H1 (cell line): ENCODE data around the gene IL36B. TPM values are rescaled to one million over a fixed set of nuclear protein-coding genes. Genes with fewer than 3 reads are reported as not detected.

Experiments used
- BACH1 ChIP-seq: IDR thresholded peaks from 2 replicates; pipeline ENCODE4 v1.6.1; 2012; ENCODE audit warnings: low read length, improper control_type of control experiment
- BCL11A ChIP-seq, 2 experiments: IDR thresholded peaks; one replicate each; pipeline ENCODE4 v1.6.1; 2011; ENCODE audit warnings: low read depth in 2 of 2, low read length in 2 of 2, mild to moderate bottlenecking in 2 of 2
- CHD2 ChIP-seq: IDR thresholded peaks from 2 replicates; pipeline ENCODE4 v1.6.1; 2012; ENCODE audit warnings: low read length, improper control_type of control experiment
- CREB1 ChIP-seq: IDR thresholded peaks from 2 replicates; pipeline ENCODE4 v1.6.1; 2012; ENCODE audit warnings: inconsistent platforms
- GTF2F1 ChIP-seq: IDR thresholded peaks from 2 replicates; pipeline ENCODE4 v1.6.1; 2012; ENCODE audit warnings: low read depth, low read length, improper control_type of control experiment, borderline replicate concordance
- HDAC2 ChIP-seq, 2 experiments: fragments of 300-600 bp in 1 of 2; sonication (generic) in 1 of 2; IDR thresholded peaks; 2 replicates each; pipeline ENCODE4 v1.6.1; 2011 to 2012; ENCODE audit warnings: low read depth in 2 of 2, low read length in 2 of 2, mild to moderate bottlenecking in 2 of 2, moderate library complexity in 2 of 2, borderline replicate concordance in 1 of 2, inconsistent platforms in 1 of 2
- POLR2A ChIP-seq, 2 experiments: IDR thresholded peaks; 1 replicate in 1 of 2; 2 replicates in 1 of 2; pipeline ENCODE4 v1.6.1; 2011; ENCODE audit warnings: low read depth in 2 of 2, low read length in 2 of 2, mild to moderate bottlenecking in 2 of 2; ENCODE audit errors: control extremely low read depth in 1 of 2
- SIN3A ChIP-seq, 2 experiments: IDR thresholded peaks in 1 of 2; conservative IDR thresholded peaks in 1 of 2; 2 replicates each; pipeline ENCODE4 v1.6.1; 2011 to 2012; ENCODE audit warnings: low read length in 2 of 2, improper control_type of control experiment in 1 of 2, low read depth in 1 of 2, mild to moderate bottlenecking in 1 of 2
- polyA plus RNA-seq, 7 experiments: library from polyadenylated mRNA; depleted of rRNA in 3 of 7; stranded (reverse) in 5 of 7; unstranded in 2 of 7; fragments of >200 nt in 5 of 7; fragments of 200-250 nt in 2 of 7; gene quantifications; 1 replicate in 5 of 7; 2 replicates in 1 of 7; 4 replicates in 1 of 7; pipeline versions ENCODE4 v1.2.1 to v1.2.3, GENCODE V29; 2011 to 2013; ENCODE audit warnings: missing spikeins in 2 of 7, mixed read lengths in 2 of 7
- total RNA-seq: library from RNA; stranded (reverse); fragmentation: NEBNext Ultra II Directional; extraction: Animal tissue kit (Norgen Biotek cat#: 25700); gene quantifications from 2 replicates; pipeline ENCODE4 v1.2.1, GENCODE V29; 2021
- TF ChIP-seq, protein P1 (sequence below): fragments of 300-600 bp; sonication (generic); IDR thresholded peaks from 2 replicates; pipeline ENCODE4 v1.7.1; 2012; ENCODE audit warnings: low read length, moderate library complexity, mild to moderate bottlenecking, inconsistent platforms; ENCODE audit not compliant: insufficient replicate concordance

IL36B gene
- total and polyA plus RNA-seq, 2 of the 8 experiments (the other 6 are each of a cell fraction or from before 2014, with no cell fraction given): not detected

GRCh38 chr2:113012436-113013335 lies 40.0 kb downstream of the IL36B start (continued):
- TF ChIP-seq, protein P1, sequence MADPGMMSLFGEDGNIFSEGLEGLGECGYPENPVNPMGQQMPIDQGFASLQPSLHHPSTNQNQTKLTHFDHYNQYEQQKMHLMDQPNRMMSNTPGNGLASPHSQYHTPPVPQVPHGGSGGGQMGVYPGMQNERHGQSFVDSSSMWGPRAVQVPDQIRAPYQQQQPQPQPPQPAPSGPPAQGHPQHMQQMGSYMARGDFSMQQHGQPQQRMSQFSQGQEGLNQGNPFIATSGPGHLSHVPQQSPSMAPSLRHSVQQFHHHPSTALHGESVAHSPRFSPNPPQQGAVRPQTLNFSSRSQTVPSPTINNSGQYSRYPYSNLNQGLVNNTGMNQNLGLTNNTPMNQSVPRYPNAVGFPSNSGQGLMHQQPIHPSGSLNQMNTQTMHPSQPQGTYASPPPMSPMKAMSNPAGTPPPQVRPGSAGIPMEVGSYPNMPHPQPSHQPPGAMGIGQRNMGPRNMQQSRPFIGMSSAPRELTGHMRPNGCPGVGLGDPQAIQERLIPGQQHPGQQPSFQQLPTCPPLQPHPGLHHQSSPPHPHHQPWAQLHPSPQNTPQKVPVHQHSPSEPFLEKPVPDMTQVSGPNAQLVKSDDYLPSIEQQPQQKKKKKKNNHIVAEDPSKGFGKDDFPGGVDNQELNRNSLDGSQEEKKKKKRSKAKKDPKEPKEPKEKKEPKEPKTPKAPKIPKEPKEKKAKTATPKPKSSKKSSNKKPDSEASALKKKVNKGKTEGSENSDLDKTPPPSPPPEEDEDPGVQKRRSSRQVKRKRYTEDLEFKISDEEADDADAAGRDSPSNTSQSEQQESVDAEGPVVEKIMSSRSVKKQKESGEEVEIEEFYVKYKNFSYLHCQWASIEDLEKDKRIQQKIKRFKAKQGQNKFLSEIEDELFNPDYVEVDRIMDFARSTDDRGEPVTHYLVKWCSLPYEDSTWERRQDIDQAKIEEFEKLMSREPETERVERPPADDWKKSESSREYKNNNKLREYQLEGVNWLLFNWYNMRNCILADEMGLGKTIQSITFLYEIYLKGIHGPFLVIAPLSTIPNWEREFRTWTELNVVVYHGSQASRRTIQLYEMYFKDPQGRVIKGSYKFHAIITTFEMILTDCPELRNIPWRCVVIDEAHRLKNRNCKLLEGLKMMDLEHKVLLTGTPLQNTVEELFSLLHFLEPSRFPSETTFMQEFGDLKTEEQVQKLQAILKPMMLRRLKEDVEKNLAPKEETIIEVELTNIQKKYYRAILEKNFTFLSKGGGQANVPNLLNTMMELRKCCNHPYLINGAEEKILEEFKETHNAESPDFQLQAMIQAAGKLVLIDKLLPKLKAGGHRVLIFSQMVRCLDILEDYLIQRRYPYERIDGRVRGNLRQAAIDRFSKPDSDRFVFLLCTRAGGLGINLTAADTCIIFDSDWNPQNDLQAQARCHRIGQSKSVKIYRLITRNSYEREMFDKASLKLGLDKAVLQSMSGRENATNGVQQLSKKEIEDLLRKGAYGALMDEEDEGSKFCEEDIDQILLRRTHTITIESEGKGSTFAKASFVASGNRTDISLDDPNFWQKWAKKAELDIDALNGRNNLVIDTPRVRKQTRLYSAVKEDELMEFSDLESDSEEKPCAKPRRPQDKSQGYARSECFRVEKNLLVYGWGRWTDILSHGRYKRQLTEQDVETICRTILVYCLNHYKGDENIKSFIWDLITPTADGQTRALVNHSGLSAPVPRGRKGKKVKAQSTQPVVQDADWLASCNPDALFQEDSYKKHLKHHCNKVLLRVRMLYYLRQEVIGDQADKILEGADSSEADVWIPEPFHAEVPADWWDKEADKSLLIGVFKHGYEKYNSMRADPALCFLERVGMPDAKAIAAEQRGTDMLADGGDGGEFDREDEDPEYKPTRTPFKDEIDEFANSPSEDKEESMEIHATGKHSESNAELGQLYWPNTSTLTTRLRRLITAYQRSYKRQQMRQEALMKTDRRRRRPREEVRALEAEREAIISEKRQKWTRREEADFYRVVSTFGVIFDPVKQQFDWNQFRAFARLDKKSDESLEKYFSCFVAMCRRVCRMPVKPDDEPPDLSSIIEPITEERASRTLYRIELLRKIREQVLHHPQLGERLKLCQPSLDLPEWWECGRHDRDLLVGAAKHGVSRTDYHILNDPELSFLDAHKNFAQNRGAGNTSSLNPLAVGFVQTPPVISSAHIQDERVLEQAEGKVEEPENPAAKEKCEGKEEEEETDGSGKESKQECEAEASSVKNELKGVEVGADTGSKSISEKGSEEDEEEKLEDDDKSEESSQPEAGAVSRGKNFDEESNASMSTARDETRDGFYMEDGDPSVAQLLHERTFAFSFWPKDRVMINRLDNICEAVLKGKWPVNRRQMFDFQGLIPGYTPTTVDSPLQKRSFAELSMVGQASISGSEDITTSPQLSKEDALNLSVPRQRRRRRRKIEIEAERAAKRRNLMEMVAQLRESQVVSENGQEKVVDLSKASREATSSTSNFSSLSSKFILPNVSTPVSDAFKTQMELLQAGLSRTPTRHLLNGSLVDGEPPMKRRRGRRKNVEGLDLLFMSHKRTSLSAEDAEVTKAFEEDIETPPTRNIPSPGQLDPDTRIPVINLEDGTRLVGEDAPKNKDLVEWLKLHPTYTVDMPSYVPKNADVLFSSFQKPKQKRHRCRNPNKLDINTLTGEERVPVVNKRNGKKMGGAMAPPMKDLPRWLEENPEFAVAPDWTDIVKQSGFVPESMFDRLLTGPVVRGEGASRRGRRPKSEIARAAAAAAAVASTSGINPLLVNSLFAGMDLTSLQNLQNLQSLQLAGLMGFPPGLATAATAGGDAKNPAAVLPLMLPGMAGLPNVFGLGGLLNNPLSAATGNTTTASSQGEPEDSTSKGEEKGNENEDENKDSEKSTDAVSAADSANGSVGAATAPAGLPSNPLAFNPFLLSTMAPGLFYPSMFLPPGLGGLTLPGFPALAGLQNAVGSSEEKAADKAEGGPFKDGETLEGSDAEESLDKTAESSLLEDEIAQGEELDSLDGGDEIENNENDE: no peak
- TF ChIP-seq SIN3A (conservative IDR thresholded peaks at IDR 0.05 in 1 of 2, IDR thresholded peaks at IDR 0.05 in 1 of 2; ENCODE audit: low read depth in 1 of 2, low read length in 2 of 2): no peak
- no peak for TF ChIP-seq HDAC2 (IDR thresholded peaks at IDR 0.05; ENCODE audit: borderline replicate concordance in 1 of 2, low read depth in 2 of 2, low read length in 2 of 2)
- TF ChIP-seq BACH1: no peak
- no peak for TF ChIP-seq BCL11A (IDR thresholded peaks at IDR 0.05; ENCODE audit: low read depth in 2 of 2, low read length in 2 of 2)
- no peak for TF ChIP-seq CREB1
- TF ChIP-seq POLR2A (IDR thresholded peaks at IDR 0.05; ENCODE audit: control extremely low read depth in 1 of 2, low read depth in 2 of 2, low read length in 2 of 2): no peak
- TF ChIP-seq GTF2F1: no peak
- no peak for TF ChIP-seq CHD2
